Stomach (tissue), 4 donors: ENCODE results near the gene ZNF530.

Source experiments
- CTCF ChIP-seq, 7 experiments: fragments of 450-650 bp in 4 of 7; fragments of 200-600 bp in 3 of 7; sonication (generic) in 3 of 7; IDR thresholded peaks; one replicate each; pipeline ENCODE4 v1.5.1; 2016 to 2019; ENCODE audit warnings: antibody characterized with exemption in 7 of 7, control low read depth in 2 of 7, mild to moderate bottlenecking in 1 of 7
- POLR2A ChIP-seq, 4 donors: fragments of 450-650 bp; IDR thresholded peaks; one replicate each; pipeline ENCODE4 v1.6.1; 2016; ENCODE audit warnings: antibody characterized with exemption in 4 of 4, control low read depth in 2 of 4, mild to moderate bottlenecking in 1 of 4, moderate library complexity in 1 of 4

- TF ChIP-seq CTCF (IDR thresholded peaks at IDR 0.05) (no peak), POLR2A (IDR thresholded peaks at IDR 0.05) (no peak)
These were observed 54.0 kb downstream of the ZNF530 start for GRCh38 chr19:57653689-57654088.
